DND-41 (cell line): ENCODE results near the gene PANX2.

Experiments used
- ATAC-seq: fragments of 200-7000 bp; cut with Tn5 transposase; 3 replicates; pipeline ENCODE4 v1.9.1; 2021; ENCODE audit warnings: low read depth; ENCODE audit not compliant: insufficient read depth
- DNase-seq: peaks from one replicate; pipeline ENCODE4 v3.0.0-alpha.2; 2020
- H2AFZ ChIP-seq: 2 replicates; pipeline ENCODE4 v1.6.0; 2012; ENCODE audit warnings: low read depth, low read length
- H3K27ac ChIP-seq: 2 replicates; pipeline ENCODE4 v1.5.1; 2012; ENCODE audit warnings: low read length, inconsistent platforms
- H3K27me3 ChIP-seq: fragments of 200-600 bp; sonication (generic); 2 replicates; pipeline ENCODE4 v1.6.0; 2012; ENCODE audit warnings: low read length, mild to moderate bottlenecking, inconsistent platforms; ENCODE audit not compliant: insufficient read depth, poor library complexity
- H3K36me3 ChIP-seq: 2 replicates; pipeline ENCODE4 v1.5.1; 2012; ENCODE audit warnings: low read length, inconsistent platforms; ENCODE audit not compliant: insufficient read depth
- H3K4me1 ChIP-seq: 2 replicates; pipeline ENCODE4 v1.5.1; 2012; ENCODE audit warnings: mild to moderate bottlenecking, low read length; ENCODE audit not compliant: insufficient read depth
- H3K4me2 ChIP-seq: 2 replicates; pipeline ENCODE4 v1.6.0; 2012; ENCODE audit warnings: mild to moderate bottlenecking, moderate library complexity, low read length, inconsistent platforms; ENCODE audit not compliant: insufficient read depth
- H3K4me3 ChIP-seq, 2 experiments: fragments of 200-600 bp in 1 of 2; shearing (Covaris generic) in 1 of 2; 2 replicates each; pipeline ENCODE4 v1.5.1; 2012 to 2016; ENCODE audit warnings: inconsistent platforms in 2 of 2, low read length in 2 of 2, mild to moderate bottlenecking in 2 of 2, low read depth in 1 of 2, moderate library complexity in 1 of 2
- H3K79me2 ChIP-seq: 2 replicates; pipeline ENCODE4 v1.6.0; 2012; ENCODE audit warnings: low read length, inconsistent platforms; ENCODE audit not compliant: insufficient read depth
- H3K9ac ChIP-seq: 2 replicates; pipeline ENCODE4 v1.6.0; 2012; ENCODE audit warnings: low read depth, mild to moderate bottlenecking, inconsistent platforms, low read length, moderate library complexity
- H3K9me3 ChIP-seq: 2 replicates; pipeline ENCODE4 v1.5.1; 2012; ENCODE audit warnings: low read length, moderate library complexity, mild to moderate bottlenecking, inconsistent platforms; ENCODE audit not compliant: insufficient read depth, severe bottlenecking
- H4K20me1 ChIP-seq: 2 replicates; pipeline ENCODE4 v1.6.0; 2012; ENCODE audit warnings: low read length; ENCODE audit not compliant: insufficient read depth
- CTCF ChIP-seq: IDR thresholded peaks from 2 replicates; pipeline ENCODE4 v1.5.1; 2012; ENCODE audit warnings: borderline replicate concordance, low read length, moderate library complexity, mild to moderate bottlenecking; ENCODE audit not compliant: poor library complexity, severe bottlenecking; ENCODE audit errors: extremely low read depth
- EZH2 ChIP-seq: IDR thresholded peaks from 3 replicates; pipeline ENCODE4 v1.6.1; 2012; ENCODE audit warnings: borderline replicate concordance, low read depth, mild to moderate bottlenecking, moderate library complexity, low read length, inconsistent platforms; ENCODE audit not compliant: severe bottlenecking

PANX2 gene

GRCh38 chr22:50192436-50193204, 22.1 kb downstream of the PANX2 start:
- DNase-seq: no peak
- peak overlapping the region; percentile 27 for H3K9ac ChIP-seq
- 0 out of 2 replicates have a peak overlapping the region, but pooled peaks have one; percentile 41 for H3K4me2 ChIP-seq

GRCh38 chr22:50193621-50194020, 23.1 kb downstream of the PANX2 start:
- ATAC-seq: no peak
- H4K20me1 ChIP-seq: peaks cover 77% of the 10 kb centered on the region

More at GRCh38 chr22:50192436-50193204, 22.1 kb downstream of the PANX2 start:
- Histone ChIP-seq H3K27ac (peak overlapping the region; percentile 84), H4K20me1 (peaks cover 80% of the 10 kb centered on the region), H3K79me2 (peaks cover 64% of the 10 kb centered on the region), H2AFZ (no peak overlapping the region), H3K36me3 (peaks cover 74% of the 10 kb centered on the region), H3K27me3 (no peaks in the 10 kb centered on the region), H3K4me3 (no peak overlapping the region), H3K4me1 (peaks cover 52% of the 10 kb centered on the region), H3K9me3 (no peaks in the 10 kb centered on the region)
- no peak for TF ChIP-seq EZH2
- no peak for TF ChIP-seq CTCF
- ATAC-seq: no peak

GRCh38 chr22:50194037-50194805, 23.7 kb downstream of the PANX2 start:
- ATAC-seq (no peak), DNase-seq (no peak)
- peaks cover 39% of the 10 kb centered on the region for H3K4me1 ChIP-seq
- H3K9me3 ChIP-seq: no peaks in the 10 kb centered on the region
- H3K79me2 ChIP-seq: peaks cover 48% of the 10 kb centered on the region
- H3K27ac ChIP-seq: no peak overlapping the region
- no peak overlapping the region for H3K4me2 ChIP-seq
- no peak overlapping the region for H3K9ac ChIP-seq
- no peak for TF ChIP-seq CTCF
- no peak for TF ChIP-seq EZH2
- peaks cover 70% of the 10 kb centered on the region for H3K36me3 ChIP-seq
- no peak overlapping the region for H3K4me3 ChIP-seq
- peaks cover 74% of the 10 kb centered on the region for H4K20me1 ChIP-seq
- no peak overlapping the region for H2AFZ ChIP-seq
- no peaks in the 10 kb centered on the region for H3K27me3 ChIP-seq

More at GRCh38 chr22:50193621-50194020, 23.1 kb downstream of the PANX2 start:
- Histone ChIP-seq H3K27me3 (no peaks in the 10 kb centered on the region), H2AFZ (no peak overlapping the region), H3K4me2 (no peak overlapping the region), H3K9ac (no peak overlapping the region), H3K9me3 (no peaks in the 10 kb centered on the region), H3K4me3 (no peak overlapping the region), H3K4me1 (peaks cover 43% of the 10 kb centered on the region), H3K79me2 (peaks cover 54% of the 10 kb centered on the region), H3K36me3 (peaks cover 73% of the 10 kb centered on the region), H3K27ac (peak overlapping the region; percentile 40)
- DNase-seq: no peak
- TF ChIP-seq CTCF (no peak), EZH2 (no peak)
